Panc1 (cell line): ENCODE measurements around the gene TSPAN3.

Source experiments
- CTCF ChIP-seq: fragments of 450-650 bp; IDR thresholded peaks from 2 replicates; pipeline ENCODE4 v1.5.1; 2017; ENCODE audit warnings: mild to moderate bottlenecking
- SIN3A ChIP-seq: IDR thresholded peaks from 2 replicates; pipeline ENCODE4 v1.6.1; 2012; ENCODE audit warnings: low read depth, mild to moderate bottlenecking, low read length, moderate library complexity, borderline replicate concordance; ENCODE audit not compliant: insufficient read depth

GRCh38 chr15:77087213-77087612, 16.3 kb upstream of the TSPAN3 start:
- TF ChIP-seq CTCF (no peak), SIN3A (no peak)
